ENCODE measurements around the gene RYR3. TPM values are rescaled to one million over a fixed set of nuclear protein-coding genes. Genes with fewer than 3 reads are reported as not detected.

RYR3 gene
- total RNA-seq, 1 donor from 2014 or later = 4.8 TPM

- H3K27ac Mint-ChIP-seq (ENCODE audit: unreplicated experiment) = no peak overlapping the region
- H3K27me3 Mint-ChIP-seq (ENCODE audit: unreplicated experiment) = peaks cover 1% of the 10 kb centered on the region
- no peaks in the 10 kb centered on the region for H3K9me3 Mint-ChIP-seq (ENCODE audit: unreplicated experiment)
- no peak for TF ChIP-seq CTCF (IDR thresholded peaks at IDR 0.05; ENCODE audit: unreplicated experiment)
- peaks cover 12% of the 10 kb centered on the region for H3K4me1 Mint-ChIP-seq (ENCODE audit: unreplicated experiment)
- no peak for DNase-seq (ENCODE audit: low spot score)
- H3K4me3 Mint-ChIP-seq (ENCODE audit: unreplicated experiment) = no peak overlapping the region
- no peaks in the 10 kb centered on the region for H3K36me3 Mint-ChIP-seq (ENCODE audit: low read depth, unreplicated experiment)
Measured at GRCh38 chr15:33908406-33908805, 597.6 kb downstream of the RYR3 start.

- DNase-seq (ENCODE audit: low spot score) = no peak
- peaks cover 1% of the 10 kb centered on the region for H3K27me3 Mint-ChIP-seq (ENCODE audit: unreplicated experiment)
- no peak overlapping the region for H3K4me3 Mint-ChIP-seq (ENCODE audit: unreplicated experiment)
- peaks cover 12% of the 10 kb centered on the region for H3K4me1 Mint-ChIP-seq (ENCODE audit: unreplicated experiment)
- H3K36me3 Mint-ChIP-seq (ENCODE audit: low read depth, unreplicated experiment) = no peaks in the 10 kb centered on the region
- TF ChIP-seq CTCF (IDR thresholded peaks at IDR 0.05; ENCODE audit: unreplicated experiment) = no peak
- H3K9me3 Mint-ChIP-seq (ENCODE audit: unreplicated experiment) = no peaks in the 10 kb centered on the region
- no peak overlapping the region for H3K27ac Mint-ChIP-seq (ENCODE audit: unreplicated experiment)
Measured at GRCh38 chr15:33910741-33911140, 600.0 kb downstream of the RYR3 start.

GRCh38 chr15:33912326-33912725, 601.6 kb downstream of the RYR3 start:
- H3K4me3 Mint-ChIP-seq (ENCODE audit: unreplicated experiment) = no peak overlapping the region
- peaks cover 7% of the 10 kb centered on the region for H3K4me1 Mint-ChIP-seq (ENCODE audit: unreplicated experiment)
- no peak for TF ChIP-seq CTCF (IDR thresholded peaks at IDR 0.05; ENCODE audit: unreplicated experiment)
- no peak overlapping the region for H3K27ac Mint-ChIP-seq (ENCODE audit: unreplicated experiment)
- H3K9me3 Mint-ChIP-seq (ENCODE audit: unreplicated experiment) = no peaks in the 10 kb centered on the region
- H3K36me3 Mint-ChIP-seq (ENCODE audit: low read depth, unreplicated experiment) = no peaks in the 10 kb centered on the region
- DNase-seq (ENCODE audit: low spot score) = no peak
- peaks cover 1% of the 10 kb centered on the region for H3K27me3 Mint-ChIP-seq (ENCODE audit: unreplicated experiment)

- no peak for DNase-seq (ENCODE audit: low spot score)
- Mint-ChIP-seq H3K27ac (ENCODE audit: unreplicated experiment) (no peak overlapping the region), H3K36me3 (ENCODE audit: low read depth, unreplicated experiment) (no peaks in the 10 kb centered on the region), H3K9me3 (ENCODE audit: unreplicated experiment) (no peaks in the 10 kb centered on the region), H3K4me1 (ENCODE audit: unreplicated experiment) (peaks cover 3% of the 10 kb centered on the region), H3K27me3 (ENCODE audit: unreplicated experiment) (peaks cover 1% of the 10 kb centered on the region), H3K4me3 (ENCODE audit: unreplicated experiment) (no peak overlapping the region)
- TF ChIP-seq CTCF (IDR thresholded peaks at IDR 0.05; ENCODE audit: unreplicated experiment) = no peak
Measured at GRCh38 chr15:33913459-33913858, 602.7 kb downstream of the RYR3 start.

Other genes starting within 250 kb of the RYR3 start
- 1.3 TPM for gene FMN1, start 116.3 kb upstream of the RYR3 start, total RNA-seq (ENCODE audit: unreplicated experiment)

All from endothelial cell (in vitro differentiated cells).